Gastrocnemius medialis (tissue), 4 donors: Measurements from ENCODE around the gene ZNF500.

Experiments used
- POLR2A ChIP-seq, 2 donors: fragments of 450-650 bp; IDR thresholded peaks; one replicate each; pipeline ENCODE4 v1.6.1; 2017; ENCODE audit warnings: antibody characterized with exemption in 2 of 2, mild to moderate bottlenecking in 2 of 2, moderate library complexity in 2 of 2
- TF ChIP-seq, protein P1 (sequence below), 5 experiments: fragments of 450-650 bp in 3 of 5; fragments of 200-600 bp in 2 of 5; sonication (generic) in 2 of 5; IDR thresholded peaks in 4 of 5; conservative IDR thresholded peaks in 1 of 5; 1 replicate in 4 of 5; 2 replicates in 1 of 5; pipeline ENCODE4 v1.5.1; 2016 to 2019; ENCODE audit warnings: antibody characterized with exemption in 5 of 5, mild to moderate bottlenecking in 3 of 5, moderate library complexity in 3 of 5

DNA sequence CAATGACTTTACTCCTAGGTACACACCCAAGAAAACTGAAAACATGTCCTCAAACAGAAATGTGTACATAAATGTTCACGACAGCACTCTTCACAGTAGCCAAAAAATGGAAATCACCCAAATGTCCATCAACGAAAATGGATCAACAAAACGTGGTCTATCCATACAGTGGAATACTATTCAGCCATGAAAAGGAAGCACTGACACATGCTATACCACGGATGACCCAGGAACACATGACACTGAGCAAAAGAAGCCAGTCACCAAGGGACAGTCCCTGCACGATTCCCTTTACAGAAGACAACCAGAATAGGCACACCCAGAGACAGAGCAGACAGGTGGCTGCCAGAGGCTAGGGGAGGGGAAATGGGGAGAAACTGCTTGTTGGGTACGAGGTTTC lies 11.3 kb downstream of the ZNF500 start:
- TF ChIP-seq, protein P1, sequence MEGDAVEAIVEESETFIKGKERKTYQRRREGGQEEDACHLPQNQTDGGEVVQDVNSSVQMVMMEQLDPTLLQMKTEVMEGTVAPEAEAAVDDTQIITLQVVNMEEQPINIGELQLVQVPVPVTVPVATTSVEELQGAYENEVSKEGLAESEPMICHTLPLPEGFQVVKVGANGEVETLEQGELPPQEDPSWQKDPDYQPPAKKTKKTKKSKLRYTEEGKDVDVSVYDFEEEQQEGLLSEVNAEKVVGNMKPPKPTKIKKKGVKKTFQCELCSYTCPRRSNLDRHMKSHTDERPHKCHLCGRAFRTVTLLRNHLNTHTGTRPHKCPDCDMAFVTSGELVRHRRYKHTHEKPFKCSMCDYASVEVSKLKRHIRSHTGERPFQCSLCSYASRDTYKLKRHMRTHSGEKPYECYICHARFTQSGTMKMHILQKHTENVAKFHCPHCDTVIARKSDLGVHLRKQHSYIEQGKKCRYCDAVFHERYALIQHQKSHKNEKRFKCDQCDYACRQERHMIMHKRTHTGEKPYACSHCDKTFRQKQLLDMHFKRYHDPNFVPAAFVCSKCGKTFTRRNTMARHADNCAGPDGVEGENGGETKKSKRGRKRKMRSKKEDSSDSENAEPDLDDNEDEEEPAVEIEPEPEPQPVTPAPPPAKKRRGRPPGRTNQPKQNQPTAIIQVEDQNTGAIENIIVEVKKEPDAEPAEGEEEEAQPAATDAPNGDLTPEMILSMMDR (IDR thresholded peaks at IDR 0.05 in 4 of 5, conservative IDR thresholded peaks at IDR 0.05 in 1 of 5), result no peak
- no peak for TF ChIP-seq POLR2A (IDR thresholded peaks at IDR 0.05)
